Mammary epithelial cell (primary cell): ENCODE measurements around the gene TBX5.

Experiments
- EZH2 ChIP-seq: IDR thresholded peaks from 2 replicates; pipeline ENCODE4 v1.6.1; 2012; ENCODE audit warnings: low read length, inconsistent platforms, borderline replicate concordance
- TF ChIP-seq, protein P1 (sequence below), 2 donors: IDR thresholded peaks in 1 of 2; conservative IDR thresholded peaks in 1 of 2; 2 replicates each; pipeline ENCODE4 v1.5.1; 2011 to 2012; ENCODE audit warnings: inconsistent platforms in 2 of 2, low read length in 2 of 2, mild to moderate bottlenecking in 2 of 2, control low read depth in 1 of 2, low read depth in 1 of 2; ENCODE audit not compliant: insufficient read depth in 1 of 2; ENCODE audit errors: extremely low read depth in 1 of 2

- TF ChIP-seq, protein P1, sequence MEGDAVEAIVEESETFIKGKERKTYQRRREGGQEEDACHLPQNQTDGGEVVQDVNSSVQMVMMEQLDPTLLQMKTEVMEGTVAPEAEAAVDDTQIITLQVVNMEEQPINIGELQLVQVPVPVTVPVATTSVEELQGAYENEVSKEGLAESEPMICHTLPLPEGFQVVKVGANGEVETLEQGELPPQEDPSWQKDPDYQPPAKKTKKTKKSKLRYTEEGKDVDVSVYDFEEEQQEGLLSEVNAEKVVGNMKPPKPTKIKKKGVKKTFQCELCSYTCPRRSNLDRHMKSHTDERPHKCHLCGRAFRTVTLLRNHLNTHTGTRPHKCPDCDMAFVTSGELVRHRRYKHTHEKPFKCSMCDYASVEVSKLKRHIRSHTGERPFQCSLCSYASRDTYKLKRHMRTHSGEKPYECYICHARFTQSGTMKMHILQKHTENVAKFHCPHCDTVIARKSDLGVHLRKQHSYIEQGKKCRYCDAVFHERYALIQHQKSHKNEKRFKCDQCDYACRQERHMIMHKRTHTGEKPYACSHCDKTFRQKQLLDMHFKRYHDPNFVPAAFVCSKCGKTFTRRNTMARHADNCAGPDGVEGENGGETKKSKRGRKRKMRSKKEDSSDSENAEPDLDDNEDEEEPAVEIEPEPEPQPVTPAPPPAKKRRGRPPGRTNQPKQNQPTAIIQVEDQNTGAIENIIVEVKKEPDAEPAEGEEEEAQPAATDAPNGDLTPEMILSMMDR (conservative IDR thresholded peaks at IDR 0.05 in 1 of 2, IDR thresholded peaks at IDR 0.05 in 1 of 2; ENCODE audit: extremely low read depth in 1 of 2, insufficient read depth in 1 of 2, low read depth in 1 of 2, low read length in 2 of 2) = no peak
- no peak for TF ChIP-seq EZH2
These were observed 13.0 kb downstream of the TBX5 start for GRCh38 chr12:114392909-114393308.
